Measurements from ENCODE around the gene ZNF532. TPM values are rescaled to one million over a fixed set of nuclear protein-coding genes. Genes with fewer than 3 reads are reported as not detected.

Gene ZNF532
- total RNA-seq, 1 experiment from 2014 or later: 118 TPM

- no peak overlapping the region for H3K4me3 ChIP-seq (ENCODE audit: low read depth, low read length, poor library complexity, severe bottlenecking)
- peaks cover 27% of the 10 kb centered on the region for H3K36me3 ChIP-seq (ENCODE audit: insufficient read depth, low read length, poor library complexity, severe bottlenecking)
- DNase-seq (ENCODE audit: low spot score): no peak
- TF ChIP-seq EZH2 (IDR thresholded peaks at IDR 0.05; ENCODE audit: borderline replicate concordance, low read depth, low read length, poor library complexity, severe bottlenecking): no peak
- no peak for TF ChIP-seq CTCF (conservative IDR thresholded peaks at IDR 0.05; ENCODE audit: low read depth, low read length)
- no peaks in the 10 kb centered on the region for H3K9me3 ChIP-seq (ENCODE audit: low read depth, low read length, poor library complexity, severe bottlenecking)
- peaks cover 10% of the 10 kb centered on the region for H3K4me1 ChIP-seq (ENCODE audit: insufficient read depth, low read length, poor library complexity, severe bottlenecking)
- H3K27me3 ChIP-seq (replicated peaks; ENCODE audit: insufficient read depth, low read depth, low read length, poor library complexity): no peaks in the 10 kb centered on the region
- ChIA-PET CTCF (no interaction called here), POLR2A (ENCODE audit: low non-redundant PET) (no interaction called here)
- BruUV-seq (replicated peaks): no TSS peak
- H3K27ac ChIP-seq (ENCODE audit: low read depth, low read length, poor library complexity, severe bottlenecking): no peak overlapping the region
- intact Hi-C loops (cut with micrococcal nuclease; ENCODE audit: unreplicated experiment): no loop called here
Measured at GRCh38 chr18:58958628-58959027, 94.0 kb downstream of the ZNF532 start.

DNA sequence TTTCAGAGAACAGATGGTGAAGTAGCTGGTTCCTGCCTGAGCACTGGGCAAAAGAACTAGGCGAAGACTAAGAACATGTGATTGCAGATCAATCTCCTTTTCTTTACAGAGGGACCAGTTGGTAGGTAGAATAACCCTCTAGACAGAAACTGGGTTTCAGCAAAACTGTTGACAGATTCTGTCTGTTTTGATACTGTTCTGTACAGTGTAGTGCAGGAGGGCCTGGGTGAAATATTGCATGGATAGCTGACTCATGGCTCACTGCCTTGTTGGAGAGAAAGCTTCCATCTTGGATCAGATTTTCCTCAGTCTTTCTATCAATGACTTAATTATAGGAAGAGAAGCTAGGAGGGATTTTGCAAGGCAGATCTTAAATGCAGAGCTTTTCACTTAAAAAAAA, 95.8 kb downstream of the ZNF532 start:
- no peaks in the 10 kb centered on the region for H3K27me3 ChIP-seq (replicated peaks; ENCODE audit: insufficient read depth, low read depth, low read length, poor library complexity)

DNA sequence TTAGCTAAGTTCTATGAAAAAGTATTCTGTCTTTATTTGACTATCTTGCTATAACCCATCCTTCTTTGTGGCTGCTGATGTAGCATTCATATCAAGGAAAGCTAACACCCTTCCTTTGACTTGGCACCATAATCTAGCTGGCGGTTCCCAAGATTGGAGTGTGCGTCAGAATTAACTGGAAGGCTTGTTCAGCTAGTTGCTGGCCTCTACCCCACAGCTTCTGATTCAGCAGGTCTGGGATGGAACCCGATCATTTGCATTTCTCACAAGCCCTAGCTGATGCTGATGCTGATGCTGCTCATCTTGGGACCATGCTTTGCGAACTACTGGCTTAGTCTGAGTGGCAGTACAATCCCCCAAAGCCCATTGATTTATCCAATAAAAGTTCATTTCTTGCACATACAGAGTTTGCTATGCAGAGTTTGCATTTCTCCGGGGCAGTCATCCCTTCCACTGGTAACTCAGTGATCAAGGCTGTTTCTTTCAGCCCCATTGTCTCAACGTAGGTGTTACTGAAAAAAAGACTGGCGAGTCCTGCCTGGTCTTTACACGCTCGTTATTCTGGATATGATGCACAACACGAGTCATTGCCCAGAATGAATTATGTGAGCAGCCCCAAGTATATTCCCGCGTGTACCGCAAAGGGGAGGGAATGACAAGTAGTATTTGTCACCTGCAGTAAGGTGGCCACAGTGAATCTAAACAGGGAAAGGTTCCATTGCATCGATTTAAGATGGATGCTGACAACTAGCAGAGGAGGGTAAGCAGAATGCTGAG, 96.5 kb downstream of the ZNF532 start:
- H3K4me1 ChIP-seq (ENCODE audit: insufficient read depth, low read length, poor library complexity, severe bottlenecking): peaks cover 31% of the 10 kb centered on the region
- CTCF ChIA-PET: no interaction called here
- no peak for DNase-seq (ENCODE audit: low spot score)
- peaks cover 10% of the 10 kb centered on the region for H3K36me3 ChIP-seq (ENCODE audit: insufficient read depth, low read length, poor library complexity, severe bottlenecking)
- BruUV-seq (replicated peaks): no TSS peak
- H3K9me3 ChIP-seq (ENCODE audit: low read depth, low read length, poor library complexity, severe bottlenecking): no peaks in the 10 kb centered on the region
- intact Hi-C loops (cut with micrococcal nuclease; ENCODE audit: unreplicated experiment): no loop called here
- no peak overlapping the region for H3K4me3 ChIP-seq (ENCODE audit: low read depth, low read length, poor library complexity, severe bottlenecking)
- no peak for TF ChIP-seq EZH2 (IDR thresholded peaks at IDR 0.05; ENCODE audit: borderline replicate concordance, low read depth, low read length, poor library complexity, severe bottlenecking)
- TF ChIP-seq CTCF (conservative IDR thresholded peaks at IDR 0.05; ENCODE audit: low read depth, low read length): no peak
- POLR2A ChIA-PET (ENCODE audit: low non-redundant PET): no interaction called here
- H3K27me3 ChIP-seq (replicated peaks; ENCODE audit: insufficient read depth, low read depth, low read length, poor library complexity): no peaks in the 10 kb centered on the region
- H3K27ac ChIP-seq (ENCODE audit: low read depth, low read length, poor library complexity, severe bottlenecking): peak overlapping the region; percentile 27

More for the DNA sequence above, 95.8 kb downstream of the ZNF532 start:
- TF ChIP-seq CTCF (conservative IDR thresholded peaks at IDR 0.05; ENCODE audit: low read depth, low read length) (no peak), EZH2 (IDR thresholded peaks at IDR 0.05; ENCODE audit: borderline replicate concordance, low read depth, low read length, poor library complexity, severe bottlenecking) (no peak)
- Histone ChIP-seq H3K4me3 (ENCODE audit: low read depth, low read length, poor library complexity, severe bottlenecking) (no peak overlapping the region), H3K9me3 (ENCODE audit: low read depth, low read length, poor library complexity, severe bottlenecking) (no peaks in the 10 kb centered on the region), H3K4me1 (ENCODE audit: insufficient read depth, low read length, poor library complexity, severe bottlenecking) (peaks cover 25% of the 10 kb centered on the region), H3K36me3 (ENCODE audit: insufficient read depth, low read length, poor library complexity, severe bottlenecking) (peaks cover 10% of the 10 kb centered on the region), H3K27ac (ENCODE audit: low read depth, low read length, poor library complexity, severe bottlenecking) (peak overlapping the region; percentile 27)
- no peak for DNase-seq (ENCODE audit: low spot score)
- POLR2A ChIA-PET (ENCODE audit: low non-redundant PET): no interaction called here
- intact Hi-C loops (cut with micrococcal nuclease; ENCODE audit: unreplicated experiment): no loop called here
- CTCF ChIA-PET: no interaction called here
- no TSS peak for BruUV-seq (replicated peaks)
